Measurements from ENCODE around the gene TDRD7.

The TDRD7 gene

DNA sequence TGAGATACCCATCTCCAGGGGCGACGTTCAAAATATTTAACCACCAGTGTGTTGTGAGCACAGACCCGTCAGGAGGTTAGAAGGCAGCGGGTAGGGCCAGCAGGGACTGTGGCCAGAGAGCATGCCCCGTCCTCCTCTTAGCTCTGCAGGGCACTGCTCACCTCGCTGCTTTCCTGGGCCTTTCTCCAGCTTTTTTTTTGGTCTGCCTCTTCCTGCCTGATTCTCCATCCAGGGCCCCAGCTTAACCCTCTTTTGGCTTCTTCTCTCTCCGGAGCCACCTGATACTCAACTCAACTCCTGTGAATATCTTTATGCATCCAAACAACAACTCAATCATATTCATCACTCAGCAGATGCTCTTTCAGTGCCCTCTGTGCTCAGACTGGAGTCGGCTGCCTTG lies 133.6 kb downstream of the TDRD7 start:
- POLR2A ChIA-PET: no interaction called here
- DNase-seq (ENCODE audit: extremely low spot score): no peak
- CTCF ChIA-PET: no interaction called here
- TF ChIP-seq FOXA1 (IDR thresholded peaks at IDR 0.05) (no peak), LEF1 (IDR thresholded peaks at IDR 0.05; ENCODE audit: borderline replicate concordance) (no peak), L3MBTL2 (conservative IDR thresholded peaks at IDR 0.05) (no peak), ARNT (IDR thresholded peaks at IDR 0.05) (no peak), SUZ12 (IDR thresholded peaks at IDR 0.05) (no peak), BHLHE40 (IDR thresholded peaks at IDR 0.05; ENCODE audit: borderline replicate concordance) (no peak), ZNF384 (IDR thresholded peaks at IDR 0.05) (no peak), TARDBP (IDR thresholded peaks at IDR 0.05) (no peak), SP1 (IDR thresholded peaks at IDR 0.05) (no peak)
- TF ChIP-seq, protein P1, sequence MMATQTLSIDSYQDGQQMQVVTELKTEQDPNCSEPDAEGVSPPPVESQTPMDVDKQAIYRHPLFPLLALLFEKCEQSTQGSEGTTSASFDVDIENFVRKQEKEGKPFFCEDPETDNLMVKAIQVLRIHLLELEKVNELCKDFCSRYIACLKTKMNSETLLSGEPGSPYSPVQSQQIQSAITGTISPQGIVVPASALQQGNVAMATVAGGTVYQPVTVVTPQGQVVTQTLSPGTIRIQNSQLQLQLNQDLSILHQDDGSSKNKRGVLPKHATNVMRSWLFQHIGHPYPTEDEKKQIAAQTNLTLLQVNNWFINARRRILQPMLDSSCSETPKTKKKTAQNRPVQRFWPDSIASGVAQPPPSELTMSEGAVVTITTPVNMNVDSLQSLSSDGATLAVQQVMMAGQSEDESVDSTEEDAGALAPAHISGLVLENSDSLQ (IDR thresholded peaks at IDR 0.05): no peak
